Measurements from ENCODE around the gene GNMT. TPM values are rescaled to one million over a fixed set of nuclear protein-coding genes. Genes with fewer than 3 reads are reported as not detected.
A peak's percentile ranks its signal among the peaks of the same experiment; 100 is the strongest.

The GNMT gene
- total RNA-seq, 1 experiment from 2014 or later = not detected

DNA sequence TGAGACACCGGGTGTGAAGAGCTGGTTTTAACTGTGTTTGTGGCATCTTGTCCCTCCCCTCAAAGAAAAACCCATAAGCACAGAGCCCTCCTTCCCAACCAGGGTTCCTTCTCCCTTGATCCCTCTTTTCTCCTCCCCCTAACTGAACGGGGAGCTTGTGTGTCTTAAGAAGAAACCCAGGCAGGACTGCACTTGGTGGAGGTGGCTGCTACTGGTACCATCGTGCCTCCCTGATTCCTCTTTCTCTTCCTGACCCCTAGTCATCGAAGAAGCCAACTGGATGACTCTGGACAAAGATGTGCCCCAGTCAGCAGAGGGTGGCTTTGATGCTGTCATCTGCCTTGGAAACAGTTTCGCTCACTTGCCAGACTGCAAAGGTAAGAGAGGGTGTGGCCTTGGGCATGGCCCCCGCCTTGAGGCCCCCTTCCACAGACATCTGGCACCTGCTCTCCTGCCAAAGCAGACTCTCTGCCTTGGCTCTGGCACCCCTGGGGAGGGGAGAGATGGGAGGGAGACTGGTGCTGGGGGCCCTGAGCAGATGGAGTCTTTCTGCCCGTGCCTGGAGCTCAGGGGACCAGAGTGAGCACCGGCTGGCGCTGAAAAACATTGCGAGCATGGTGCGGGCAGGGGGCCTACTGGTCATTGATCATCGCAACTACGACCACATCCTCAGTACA is 2.1 kb downstream of the GNMT start:
- Mint-ChIP-seq H3K27me3 (ENCODE audit: insufficient read depth, unreplicated experiment) (no peaks in the 10 kb centered on the region), H3K27ac (ENCODE audit: unreplicated experiment) (no peak overlapping the region), H3K4me3 (ENCODE audit: unreplicated experiment) (no peak overlapping the region), H3K9me3 (ENCODE audit: unreplicated experiment) (no peaks in the 10 kb centered on the region), H3K36me3 (ENCODE audit: insufficient read depth, unreplicated experiment) (peaks cover 10% of the 10 kb centered on the region), H3K4me1 (ENCODE audit: low read depth, unreplicated experiment) (peaks cover 8% of the 10 kb centered on the region)
- Histone ChIP-seq H3K36me3 (ENCODE audit: control insufficient read depth, insufficient read depth, low read length) (no peaks in the 10 kb centered on the region), H3K27me3 (replicated peaks; ENCODE audit: control insufficient read depth, insufficient read depth, low read length) (no peaks in the 10 kb centered on the region), H3K4me1 (no peaks in the 10 kb centered on the region), H3K9me3 (no peaks in the 10 kb centered on the region), H3K4me3 (ENCODE audit: low read depth, low read length) (no peak overlapping the region)
- BruUV-seq (replicated peaks) = no TSS peak
- TF ChIP-seq, protein P1, sequence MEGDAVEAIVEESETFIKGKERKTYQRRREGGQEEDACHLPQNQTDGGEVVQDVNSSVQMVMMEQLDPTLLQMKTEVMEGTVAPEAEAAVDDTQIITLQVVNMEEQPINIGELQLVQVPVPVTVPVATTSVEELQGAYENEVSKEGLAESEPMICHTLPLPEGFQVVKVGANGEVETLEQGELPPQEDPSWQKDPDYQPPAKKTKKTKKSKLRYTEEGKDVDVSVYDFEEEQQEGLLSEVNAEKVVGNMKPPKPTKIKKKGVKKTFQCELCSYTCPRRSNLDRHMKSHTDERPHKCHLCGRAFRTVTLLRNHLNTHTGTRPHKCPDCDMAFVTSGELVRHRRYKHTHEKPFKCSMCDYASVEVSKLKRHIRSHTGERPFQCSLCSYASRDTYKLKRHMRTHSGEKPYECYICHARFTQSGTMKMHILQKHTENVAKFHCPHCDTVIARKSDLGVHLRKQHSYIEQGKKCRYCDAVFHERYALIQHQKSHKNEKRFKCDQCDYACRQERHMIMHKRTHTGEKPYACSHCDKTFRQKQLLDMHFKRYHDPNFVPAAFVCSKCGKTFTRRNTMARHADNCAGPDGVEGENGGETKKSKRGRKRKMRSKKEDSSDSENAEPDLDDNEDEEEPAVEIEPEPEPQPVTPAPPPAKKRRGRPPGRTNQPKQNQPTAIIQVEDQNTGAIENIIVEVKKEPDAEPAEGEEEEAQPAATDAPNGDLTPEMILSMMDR (IDR thresholded peaks at IDR 0.05; ENCODE audit: insufficient read depth in 1 of 2, low read depth in 1 of 2, low read length in 1 of 2, severe bottlenecking in 1 of 2, unreplicated experiment in 1 of 2) = no peak
- intact Hi-C loops (cut with micrococcal nuclease; ENCODE audit: unreplicated experiment) = no loop called here
- CTCF ChIA-PET = interaction anchor here (0.7 kb wide), 1 partner anchor 45 kb away, joined by 3 read pairs; no protein-coding TSS in a partner anchor
- POLR2A ChIA-PET = interaction anchor here (0.5 kb wide), 1 partner anchor 16 kb away, joined by 6 read pairs; no protein-coding TSS in a partner anchor
- DNase-seq = no peak

DNA sequence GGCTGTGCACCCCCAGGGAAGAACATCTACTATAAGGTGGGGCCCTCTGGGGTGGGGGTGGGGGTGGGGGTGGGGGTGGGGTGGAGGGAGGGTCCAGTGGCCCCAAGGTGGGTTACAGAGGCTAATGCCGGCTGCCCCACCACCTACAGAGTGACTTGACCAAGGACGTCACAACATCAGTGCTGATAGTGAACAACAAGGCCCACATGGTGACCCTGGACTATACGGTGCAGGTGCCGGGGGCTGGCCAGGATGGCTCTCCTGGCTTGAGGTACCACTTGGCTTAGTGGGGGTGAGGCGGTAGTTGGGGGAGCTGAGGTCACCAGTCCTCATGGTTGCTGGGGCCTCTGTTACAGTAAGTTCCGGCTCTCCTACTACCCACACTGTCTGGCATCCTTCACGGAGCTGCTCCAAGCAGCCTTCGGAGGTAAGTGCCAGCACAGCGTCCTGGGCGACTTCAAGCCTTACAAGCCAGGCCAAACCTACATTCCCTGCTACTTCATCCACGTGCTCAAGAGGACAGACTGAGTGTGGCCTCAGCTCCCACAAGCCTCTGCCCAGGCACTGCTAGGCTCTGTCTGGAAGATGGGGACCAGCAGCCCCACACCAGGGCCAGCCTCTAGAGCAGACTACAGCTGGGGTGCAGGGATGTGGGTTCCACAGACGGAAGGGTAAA is 2.8 kb downstream of the GNMT start:
- no TSS peak for BruUV-seq (replicated peaks)
- Mint-ChIP-seq H3K4me3 (ENCODE audit: unreplicated experiment) (no peak overlapping the region), H3K9me3 (ENCODE audit: unreplicated experiment) (no peaks in the 10 kb centered on the region), H3K27me3 (ENCODE audit: insufficient read depth, unreplicated experiment) (no peaks in the 10 kb centered on the region), H3K27ac (ENCODE audit: unreplicated experiment) (no peak overlapping the region), H3K36me3 (ENCODE audit: insufficient read depth, unreplicated experiment) (peaks cover 10% of the 10 kb centered on the region), H3K4me1 (ENCODE audit: low read depth, unreplicated experiment) (peaks cover 8% of the 10 kb centered on the region)
- Histone ChIP-seq H3K36me3 (ENCODE audit: control insufficient read depth, insufficient read depth, low read length) (no peaks in the 10 kb centered on the region), H3K4me1 (no peaks in the 10 kb centered on the region), H3K27me3 (replicated peaks; ENCODE audit: control insufficient read depth, insufficient read depth, low read length) (no peaks in the 10 kb centered on the region), H3K4me3 (ENCODE audit: low read depth, low read length) (no peak overlapping the region), H3K9me3 (no peaks in the 10 kb centered on the region)
- intact Hi-C loops (cut with micrococcal nuclease; ENCODE audit: unreplicated experiment) = no loop called here
- POLR2A ChIA-PET = interaction anchor here (1.8 kb wide), 1 partner anchor 21 kb away, joined by 8 read pairs; the partner anchor contains the start of gene PPP2R5D
- TF ChIP-seq, protein P1 (IDR thresholded peaks at IDR 0.05; ENCODE audit: insufficient read depth in 1 of 2, low read depth in 1 of 2, low read length in 1 of 2, severe bottlenecking in 1 of 2, unreplicated experiment in 1 of 2) = no peak
- CTCF ChIA-PET = interaction anchor here (0.7 kb wide), 1 partner anchor 45 kb away, joined by 3 read pairs; no protein-coding TSS in a partner anchor
- DNase-seq = no peak

DNA sequence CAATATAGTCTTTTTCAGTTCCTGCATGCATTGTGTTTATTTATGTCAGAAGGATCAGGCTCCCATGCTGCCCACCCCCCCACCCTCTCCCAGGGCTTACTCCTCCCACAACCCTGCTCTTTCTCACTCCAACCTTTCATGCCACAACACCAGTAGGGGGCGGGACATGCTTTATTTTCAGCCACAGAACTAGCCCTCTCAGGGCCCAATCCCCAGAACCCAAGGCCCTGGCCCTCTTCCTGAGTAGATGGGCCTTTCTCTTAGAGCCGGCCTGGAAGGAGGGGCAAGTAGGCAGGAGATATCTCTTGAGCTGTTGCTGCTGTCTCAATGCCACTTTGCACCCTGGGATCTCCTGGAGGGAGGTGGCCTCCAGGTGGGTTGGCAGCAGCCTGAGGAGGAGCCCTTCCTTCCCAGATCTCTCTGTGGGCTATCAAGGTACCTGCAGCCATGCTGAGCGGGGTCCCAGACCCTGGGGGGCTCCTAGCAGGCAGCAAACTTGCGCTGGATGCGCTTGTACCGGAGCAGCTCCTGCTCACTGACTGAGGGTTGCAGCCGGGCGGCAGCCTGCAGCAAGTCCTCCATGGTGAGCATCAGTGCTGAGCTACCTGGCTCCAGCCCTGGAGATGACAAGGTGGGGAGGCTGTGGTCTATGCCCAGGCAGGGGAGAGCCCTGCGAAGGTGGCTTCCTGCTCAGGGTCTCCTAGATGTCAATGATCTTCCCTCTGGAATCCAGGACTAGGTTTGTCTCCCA is 3.5 kb downstream of the GNMT start:
- Histone ChIP-seq H3K4me1 (no peaks in the 10 kb centered on the region), H3K27me3 (replicated peaks; ENCODE audit: control insufficient read depth, insufficient read depth, low read length) (no peaks in the 10 kb centered on the region), H3K4me3 (ENCODE audit: low read depth, low read length) (no peak overlapping the region), H3K9me3 (no peaks in the 10 kb centered on the region), H3K36me3 (ENCODE audit: control insufficient read depth, insufficient read depth, low read length) (no peaks in the 10 kb centered on the region)
- ChIA-PET POLR2A (interaction anchor here (0.7 to 1.8 kb wide), 4 partner anchors 15 to 465 kb away, joined by 3 to 8 read pairs (median 4); partner anchors contain the start of genes PEX6 and PPP2R5D), CTCF (interaction anchor here (0.5 to 0.7 kb wide), 2 partner anchors 26 to 115 kb away, joined by 3 read pairs; no protein-coding TSS in a partner anchor)
- peaks cover 7% of the 10 kb centered on the region for H3K4me1 Mint-ChIP-seq (ENCODE audit: low read depth, unreplicated experiment)
- TF ChIP-seq, protein P1 (IDR thresholded peaks at IDR 0.05; ENCODE audit: insufficient read depth in 1 of 2, low read depth in 1 of 2, low read length in 1 of 2, severe bottlenecking in 1 of 2, unreplicated experiment in 1 of 2) = peak in 1 of 2 experiments; percentile 39
- H3K36me3 Mint-ChIP-seq (ENCODE audit: insufficient read depth, unreplicated experiment) = peaks cover 10% of the 10 kb centered on the region
- no peaks in the 10 kb centered on the region for H3K9me3 Mint-ChIP-seq (ENCODE audit: unreplicated experiment)
- DNase-seq = peak; percentile 49 to 61
- no peaks in the 10 kb centered on the region for H3K27me3 Mint-ChIP-seq (ENCODE audit: insufficient read depth, unreplicated experiment)
- no peak overlapping the region for H3K27ac Mint-ChIP-seq (ENCODE audit: unreplicated experiment)
- no TSS peak for BruUV-seq (replicated peaks)
- intact Hi-C loops (cut with micrococcal nuclease; ENCODE audit: unreplicated experiment) = no loop called here
- H3K4me3 Mint-ChIP-seq (ENCODE audit: unreplicated experiment) = no peak overlapping the region
